Smooth muscle cell (in vitro differentiated cells): Measurements from ENCODE around the gene MCF2L. TPM values are rescaled to one million over a fixed set of nuclear protein-coding genes. Genes with fewer than 3 reads are reported as not detected.

Experiments
- DNase-seq: peaks from one replicate; lab custom pipeline; 2025; ENCODE audit not compliant: unreplicated experiment; lab: John Stamatoyannopoulos, UW
- H2AFZ ChIP-seq: fragments of 200-600 bp; sonication (generic); 2 replicates; pipeline ENCODE4 v1.6.0; 2016; ENCODE audit warnings: antibody characterized with exemption, low read depth, mild to moderate bottlenecking
- H3F3A ChIP-seq: fragments of 200-600 bp; sonication (generic); 2 replicates; pipeline ENCODE4 v1.6.0; 2017; ENCODE audit warnings: antibody characterized with exemption, low read depth
- H3K27ac ChIP-seq: fragments of 200-600 bp; sonication (generic); 2 replicates; pipeline ENCODE4 v1.5.1; 2016; ENCODE audit warnings: low read depth, mild to moderate bottlenecking
- H3K27me3 ChIP-seq: fragments of 200-600 bp; sonication (generic); 2 replicates; pipeline ENCODE4 v1.6.1; 2016; ENCODE audit warnings: low read depth, mild to moderate bottlenecking
- H3K36me3 ChIP-seq: fragments of 200-600 bp; sonication (generic); 2 replicates; pipeline ENCODE4 v1.5.1; 2016; ENCODE audit warnings: low read depth
- H3K4me1 ChIP-seq: fragments of 200-600 bp; sonication (generic); 2 replicates; pipeline ENCODE4 v1.5.1; 2016; ENCODE audit warnings: low read depth
- H3K4me2 ChIP-seq: fragments of 200-600 bp; sonication (generic); 2 replicates; pipeline ENCODE4 v1.6.0; 2016; ENCODE audit warnings: mild to moderate bottlenecking
- H3K4me3 ChIP-seq: fragments of 200-600 bp; sonication (generic); 2 replicates; pipeline ENCODE4 v1.5.1; 2016; ENCODE audit warnings: mild to moderate bottlenecking
- H3K79me2 ChIP-seq: fragments of 200-600 bp; sonication (generic); 2 replicates; pipeline ENCODE4 v1.6.0; 2016; ENCODE audit warnings: low read depth, mild to moderate bottlenecking
- H3K9ac ChIP-seq: fragments of 200-600 bp; sonication (generic); 2 replicates; pipeline ENCODE4 v1.6.0; 2016; ENCODE audit warnings: low read depth
- H3K9me3 ChIP-seq: fragments of 200-600 bp; sonication (generic); replicated peaks from 2 replicates; pipeline ENCODE4 v1.5.1; 2016; ENCODE audit warnings: low read depth
- H4K20me1 ChIP-seq: fragments of 200-600 bp; sonication (generic); 2 replicates; pipeline ENCODE4 v1.6.0; 2016; ENCODE audit warnings: low read depth
- CTCF ChIP-seq: fragments of 200-600 bp; sonication (generic); IDR thresholded peaks from 2 replicates; pipeline ENCODE4 v1.5.1; 2017; ENCODE audit warnings: borderline replicate concordance, mild to moderate bottlenecking, antibody characterized with exemption; ENCODE audit not compliant: insufficient read depth, poor library complexity, severe bottlenecking
- WGBS: methylation state at CpG from one replicate; pipeline ENCODE4 v1.1.7; 2016; ENCODE audit warnings: low lambda C conversion rate; 5-methylcytosine and 5-hydroxymethylcytosine counted together
- polyA plus RNA-seq: library from polyadenylated mRNA; unstranded; fragments of >200 nt; fragmentation: Nextera tagmentation; extraction: Ambion mirVana; gene quantifications from 2 replicates; pipeline ENCODE4 v1.2.1, GENCODE V29; 2016
- total RNA-seq: library from RNA; depleted of rRNA; stranded (reverse); fragments of >200 nt; gene quantifications from 2 replicates; pipeline ENCODE4 v1.2.3, GENCODE V29; 2014

MCF2L gene
- total and polyA plus RNA-seq, 2 experiments from 2014 or later: 0.54 to 7.6 TPM

- Histone ChIP-seq H3K4me1 (peaks cover 16% of the 10 kb centered on the region), H3K4me3 (no peak overlapping the region), H3K27ac (no peak overlapping the region), H3K36me3 (no peaks in the 10 kb centered on the region), H3K9me3 (no peaks in the 10 kb centered on the region), H3F3A (no peaks in the 10 kb centered on the region), H3K4me2 (no peak overlapping the region), H4K20me1 (no peaks in the 10 kb centered on the region), H3K79me2 (no peaks in the 10 kb centered on the region), H2AFZ (no peak overlapping the region), H3K9ac (no peak overlapping the region), H3K27me3 (no peaks in the 10 kb centered on the region)
- no peak for TF ChIP-seq CTCF
- WGBS: 86% methylated on average over 29 of the region's 29 CpGs
- DNase-seq: no peak
Observed at GRCh38 chr13:112958127-112958989, 10.7 kb upstream of the MCF2L start.

- H3K79me2 ChIP-seq: no peaks in the 10 kb centered on the region
- H3K9me3 ChIP-seq: no peaks in the 10 kb centered on the region
- H3K4me1 ChIP-seq: peaks cover 16% of the 10 kb centered on the region
- no peak overlapping the region for H3K4me2 ChIP-seq
- DNase-seq: no peak
- no peaks in the 10 kb centered on the region for H4K20me1 ChIP-seq
- H3K27me3 ChIP-seq: peaks cover under 1% of the 10 kb centered on the region
- TF ChIP-seq CTCF: no peak
- H3K4me3 ChIP-seq: no peak overlapping the region
- no peak overlapping the region for H2AFZ ChIP-seq
- H3K36me3 ChIP-seq: no peaks in the 10 kb centered on the region
- H3K27ac ChIP-seq: no peak overlapping the region
- no peak overlapping the region for H3K9ac ChIP-seq
- 94% methylated on average over 11 of the region's 11 CpGs for WGBS
- no peaks in the 10 kb centered on the region for H3F3A ChIP-seq
Observed at GRCh38 chr13:112959206-112959605, 9.8 kb upstream of the MCF2L start.

GRCh38 chr13:112959701-112960542, 9.1 kb upstream of the MCF2L start:
- 94% methylated on average over 30 of the region's 30 CpGs for WGBS
- no peak overlapping the region for H3K4me2 ChIP-seq
- no peaks in the 10 kb centered on the region for H3K36me3 ChIP-seq

More at GRCh38 chr13:112959701-112960542, 9.1 kb upstream of the MCF2L start:
- no peak for DNase-seq
- Histone ChIP-seq H4K20me1 (no peaks in the 10 kb centered on the region), H3K9me3 (no peaks in the 10 kb centered on the region), H3K27ac (no peak overlapping the region), H3K27me3 (peaks cover 4% of the 10 kb centered on the region), H3K9ac (no peak overlapping the region), H3K4me3 (no peak overlapping the region), H2AFZ (no peak overlapping the region), H3K79me2 (no peaks in the 10 kb centered on the region), H3F3A (no peaks in the 10 kb centered on the region), H3K4me1 (peaks cover 16% of the 10 kb centered on the region)
- TF ChIP-seq CTCF: no peak
